ENCODE results near the gene PRPF6.

Gene PRPF6

GRCh38 chr20:64077541-64077875 is 96.6 kb downstream of the PRPF6 start:
- DNase-seq (ENCODE audit: low spot score): no peak

GRCh38 chr20:64077876-64078551 is 97.1 kb downstream of the PRPF6 start:
- no peak for DNase-seq (ENCODE audit: low spot score)

- DNase-seq (ENCODE audit: low spot score): no peak
Measured at GRCh38 chr20:64078934-64079272, 98.0 kb downstream of the PRPF6 start.

- peak; percentile 57 for DNase-seq (ENCODE audit: low spot score)
Measured at GRCh38 chr20:64079273-64080012, 98.5 kb downstream of the PRPF6 start, which contains the start of gene RGS19. Gene RGS19 (minus strand): TSS chr20:64079518. CDS start chr20:64076886, 2,632 bp downstream.

GRCh38 chr20:64080013-64080812 is 99.3 kb downstream of the PRPF6 start, which contains the start of gene OPRL1:
Gene OPRL1 (plus strand): TSS chr20:64080082. CDS start chr20:64092721, 12,639 bp downstream.
- DNase-seq (ENCODE audit: low spot score): no peak

GRCh38 chr20:64080813-64081623 is 100.1 kb downstream of the PRPF6 start:
- no peak for DNase-seq (ENCODE audit: low spot score)

GRCh38 chr20:64081624-64081964 is 100.7 kb downstream of the PRPF6 start:
- no peak for DNase-seq (ENCODE audit: low spot score)

GRCh38 chr20:64082126-64082731 is 101.3 kb downstream of the PRPF6 start:
- DNase-seq (ENCODE audit: low spot score): no peak

Measured in cerebellar cortex (tissue), 1 donor.